Measurements from ENCODE around the gene PYGL. TPM values are rescaled to one million over a fixed set of nuclear protein-coding genes. Genes with fewer than 3 reads are reported as not detected.
A peak's percentile ranks its signal among the peaks of the same experiment; 100 is the strongest.

The PYGL gene
- total and polyA plus RNA-seq, 8 donors = 6.7 to 35.6 (median 17.9) TPM

DNA sequence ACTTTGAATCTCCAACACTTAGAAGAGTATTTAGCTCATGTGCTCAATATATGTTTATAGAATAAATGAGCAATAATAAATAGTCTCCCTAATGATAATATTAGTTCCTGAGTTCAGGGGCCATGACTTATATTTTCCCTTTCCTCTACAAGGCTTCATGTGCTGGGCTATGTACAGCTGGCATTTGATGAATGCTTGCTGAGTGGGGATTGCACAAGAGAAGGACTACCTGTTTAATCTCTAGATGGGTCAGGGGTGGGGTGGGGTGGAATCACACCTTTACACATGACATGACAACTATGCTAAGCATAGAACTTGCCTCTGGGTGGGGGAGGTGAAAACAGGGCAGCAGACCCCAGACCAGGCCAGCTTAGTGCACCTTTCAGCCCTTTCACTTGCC lies 80.0 kb downstream of the PYGL start:
- H3K27me3 ChIP-seq = no peaks in the 10 kb centered on the region
- H3K9me3 ChIP-seq = no peaks in the 10 kb centered on the region
- peaks cover 4 to 13% (median 11%) of the 10 kb centered on the region in 4 donors for H3K4me1 ChIP-seq
- no peak overlapping the region for H3K27ac ChIP-seq
- DNase-seq = no peak
- no peak overlapping the region for H3K4me3 ChIP-seq
- no peak for TF ChIP-seq EP300 (IDR thresholded peaks at IDR 0.05)
- no peak for TF ChIP-seq POLR2AphosphoS5 (IDR thresholded peaks at IDR 0.05)
- TF ChIP-seq CTCF (IDR thresholded peaks at IDR 0.05) = no peak
- TF ChIP-seq POLR2A (IDR thresholded peaks at IDR 0.05) = no peak
- H3K36me3 ChIP-seq = no peaks in the 10 kb centered on the region
- intact Hi-C loops (cut with DNase I; ENCODE audit: low total_unique reads) = no loop called here

- Histone ChIP-seq H3K36me3 (no peaks in the 10 kb centered on the region), H3K4me3 (no peak overlapping the region), H3K9me3 (no peaks in the 10 kb centered on the region), H3K4me1 (peaks cover 6 to 15% (median 13%) of the 10 kb centered on the region in 4 donors), H3K27ac (no peak overlapping the region), H3K27me3 (no peaks in the 10 kb centered on the region)
- intact Hi-C loops (cut with DNase I; ENCODE audit: low total_unique reads) = no loop called here
- DNase-seq = no peak
- no peak for TF ChIP-seq CTCF (IDR thresholded peaks at IDR 0.05)
- no peak for TF ChIP-seq EP300 (IDR thresholded peaks at IDR 0.05)
- TF ChIP-seq POLR2A (IDR thresholded peaks at IDR 0.05) = no peak
- TF ChIP-seq POLR2AphosphoS5 (IDR thresholded peaks at IDR 0.05) = no peak
- 71 to 79% (median 74%) methylated on average over 4 of the region's 4 CpGs for WGBS, 5 donors
Observed at GRCh38 chr14:50862036-50862570, 82.2 kb downstream of the PYGL start.

DNA sequence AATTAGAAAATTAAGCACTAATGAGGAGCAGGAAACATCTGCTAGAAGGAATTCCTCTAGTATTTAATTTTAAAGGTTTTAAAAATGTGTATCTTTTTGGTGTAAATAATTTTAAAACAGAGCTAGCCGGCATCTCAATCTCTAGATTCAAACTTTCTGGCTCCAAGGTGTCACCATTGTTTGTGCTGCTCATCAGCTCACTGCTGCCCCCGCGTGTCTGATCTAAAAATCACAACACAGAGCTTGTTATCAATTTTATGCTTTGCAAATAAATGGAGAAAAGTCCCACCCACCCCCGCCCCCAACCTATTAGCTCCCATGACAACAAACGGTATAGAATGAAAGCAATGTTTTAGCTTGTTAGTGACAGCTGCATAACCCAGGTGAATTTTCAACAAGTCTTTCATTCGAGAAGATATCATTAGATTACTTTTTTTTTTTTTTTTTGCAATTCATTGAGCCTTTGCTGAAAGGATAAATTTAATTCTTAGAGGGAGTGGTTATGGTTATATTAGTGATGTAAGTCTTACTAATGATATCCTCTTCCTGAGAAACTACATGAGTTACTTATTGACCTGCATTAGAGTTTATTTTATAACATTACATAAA lies 83.7 kb downstream of the PYGL start:
- Histone ChIP-seq H3K4me3 (peak overlapping the region; percentile 52 to 58 (median 54)), H3K4me1 (peaks cover 6 to 15% (median 13%) of the 10 kb centered on the region in 4 donors), H3K36me3 (no peaks in the 10 kb centered on the region), H3K27ac (peak overlapping the region in 4 of 5 donors; percentile 55 to 77 (median 62)), H3K27me3 (no peaks in the 10 kb centered on the region), H3K9me3 (no peaks in the 10 kb centered on the region)
- 1 to 6% (median 1%) methylated on average over 6 of the region's 6 CpGs for WGBS, 5 donors
- DNase-seq = peak; percentile 85 to 94
- TF ChIP-seq CTCF (IDR thresholded peaks at IDR 0.05) (peak in 4 of 7 experiments; percentile 46 to 77 (median 74)), POLR2AphosphoS5 (IDR thresholded peaks at IDR 0.05) (no peak), EP300 (IDR thresholded peaks at IDR 0.05) (no peak), POLR2A (IDR thresholded peaks at IDR 0.05) (no peak)
- intact Hi-C loops (cut with DNase I; ENCODE audit: low total_unique reads) = no loop called here

DNA sequence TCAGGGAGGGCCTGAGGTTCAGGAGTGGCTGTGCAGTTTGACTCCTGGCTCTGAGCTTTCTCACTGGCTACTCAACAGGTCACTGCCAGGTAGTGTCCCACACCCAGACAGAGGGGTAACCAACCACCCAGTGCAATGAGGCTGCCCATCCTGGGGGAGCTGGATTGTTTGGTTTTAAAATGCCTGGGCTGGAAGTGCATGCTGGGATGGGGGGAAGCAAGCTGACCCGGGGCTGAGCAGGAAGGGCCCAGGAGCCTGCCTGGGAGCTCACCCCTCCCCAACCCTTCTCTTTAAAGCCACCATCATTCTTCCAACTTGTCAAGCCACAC lies 85.0 kb downstream of the PYGL start:
- Histone ChIP-seq H3K36me3 (no peaks in the 10 kb centered on the region), H3K27me3 (no peaks in the 10 kb centered on the region), H3K27ac (peak overlapping the region in 3 of 5 donors; percentile 20 to 77 (median 55)), H3K9me3 (no peaks in the 10 kb centered on the region), H3K4me1 (peaks cover 6 to 15% (median 13%) of the 10 kb centered on the region in 4 donors), H3K4me3 (peak overlapping the region; percentile 52 to 58 (median 54))
- TF ChIP-seq POLR2A (IDR thresholded peaks at IDR 0.05) = no peak
- no peak for TF ChIP-seq POLR2AphosphoS5 (IDR thresholded peaks at IDR 0.05)
- intact Hi-C loops (cut with DNase I; ENCODE audit: low total_unique reads) = no loop called here
- DNase-seq = no peak
- WGBS, 5 donors = 8 to 38% (median 20%) methylated on average over 1 of the region's 1 CpG

- H3K9me3 ChIP-seq = no peaks in the 10 kb centered on the region
- intact Hi-C loops (cut with DNase I; ENCODE audit: low total_unique reads) = no loop called here
- peaks cover 6 to 15% (median 13%) of the 10 kb centered on the region in 4 donors for H3K4me1 ChIP-seq
Observed at GRCh38 chr14:50856660-50857059, 87.6 kb downstream of the PYGL start.

More at GRCh38 chr14:50856660-50857059, 87.6 kb downstream of the PYGL start:
- no peaks in the 10 kb centered on the region for H3K27me3 ChIP-seq
- no peaks in the 10 kb centered on the region for H3K36me3 ChIP-seq
- H3K27ac ChIP-seq = no peak overlapping the region
- no peak for TF ChIP-seq EP300 (IDR thresholded peaks at IDR 0.05)
- TF ChIP-seq POLR2AphosphoS5 (IDR thresholded peaks at IDR 0.05) = no peak
- TF ChIP-seq CTCF (IDR thresholded peaks at IDR 0.05) = no peak
- no peak for TF ChIP-seq POLR2A (IDR thresholded peaks at IDR 0.05)
- no peak overlapping the region for H3K4me3 ChIP-seq
- DNase-seq = no peak
- 77 to 92% (median 84%) methylated on average over 5 of the region's 5 CpGs for WGBS, 5 donors
